COLO829 (cell line): ENCODE measurements around the gene OR6N2.

Experiments used
- DNase-seq: peaks from one replicate; pipeline ENCODE4 v3.0.0; 2012; ENCODE audit warnings: low spot score

Gene OR6N2

DNA sequence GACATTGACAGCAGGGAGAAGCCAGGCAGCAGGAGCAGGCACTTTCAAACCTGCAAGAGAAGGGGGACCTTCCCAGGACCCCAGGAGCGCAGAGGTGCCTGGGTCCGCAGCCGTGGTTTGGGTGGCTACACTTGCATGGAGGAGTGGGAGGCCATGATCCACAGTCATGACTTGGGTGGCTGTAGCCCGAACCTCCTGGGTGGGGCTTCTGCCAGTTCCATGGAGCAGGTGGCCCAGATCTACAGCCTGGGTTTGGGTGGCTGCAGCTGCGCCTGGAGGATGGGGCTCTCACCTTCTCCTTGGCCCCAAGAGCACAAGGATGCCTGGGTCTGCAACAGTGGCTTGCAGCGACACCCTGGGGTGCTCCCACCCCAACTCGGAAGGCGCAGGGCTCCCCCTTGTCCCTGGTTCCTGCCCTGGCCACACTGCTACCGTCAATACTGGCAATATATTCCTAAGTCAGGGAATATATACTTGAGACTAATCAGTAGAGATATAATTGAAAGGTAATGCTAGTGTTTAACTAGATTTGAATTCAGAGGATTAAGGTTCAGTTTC, 28.8 kb downstream of the OR6N2 start:
- no peak for DNase-seq

DNA sequence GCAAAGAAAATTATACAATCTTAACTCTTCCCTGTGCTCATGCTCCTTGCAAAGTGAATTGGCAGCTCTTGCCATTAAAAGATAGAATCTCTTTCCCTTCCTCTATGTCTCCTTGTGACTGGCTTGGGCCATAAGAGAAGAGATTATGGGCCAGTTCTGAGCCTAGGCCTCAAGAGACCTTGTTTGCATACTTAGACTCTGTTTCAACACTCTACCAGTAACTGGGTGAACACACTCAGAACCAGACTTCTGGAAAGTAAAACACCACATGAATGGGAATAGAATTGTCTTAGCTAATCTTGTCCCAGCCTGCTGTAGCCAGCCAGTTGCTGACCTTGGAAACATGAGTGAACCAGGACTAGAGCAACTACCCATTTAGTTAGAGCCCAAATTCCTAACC, 45.2 kb downstream of the OR6N2 start:
- DNase-seq, result no peak

DNA sequence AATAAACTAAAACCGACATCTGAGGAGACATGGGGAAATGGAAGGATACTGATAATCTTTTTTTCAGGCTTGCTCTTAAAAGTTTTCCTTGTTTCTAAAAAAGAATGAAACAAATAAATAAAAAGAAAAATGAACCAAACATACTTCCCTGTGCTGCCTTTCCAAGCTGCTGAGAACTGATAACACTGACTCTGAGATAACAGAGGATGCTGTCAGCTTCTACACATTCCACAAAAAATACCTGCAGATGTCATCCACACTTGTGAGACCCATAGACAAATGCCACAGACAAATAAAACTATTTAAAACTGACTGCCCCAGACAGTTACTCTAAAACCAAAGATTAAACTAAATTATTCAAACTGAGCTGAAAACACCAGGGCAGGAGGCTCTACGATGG, 48.5 kb downstream of the OR6N2 start:
- no peak for DNase-seq

DNA sequence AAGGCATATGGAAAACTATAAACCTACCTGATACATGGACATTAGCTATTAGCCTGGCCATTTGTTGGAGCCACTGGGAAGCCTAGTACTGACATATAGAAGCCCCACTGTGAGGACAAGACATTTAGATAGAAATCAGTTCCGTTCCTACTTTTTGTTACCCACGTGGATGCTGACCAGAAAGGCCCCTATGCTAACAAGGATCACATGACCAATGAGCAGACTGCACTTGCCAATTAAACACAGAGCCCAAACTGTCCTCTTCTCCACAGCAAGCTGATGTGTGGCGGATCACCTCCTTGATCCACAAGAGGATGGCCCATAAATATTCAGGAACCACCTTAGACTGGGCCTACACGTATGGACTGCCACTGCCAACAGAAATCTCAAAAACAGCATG, 49.3 kb downstream of the OR6N2 start:
- DNase-seq, result no peak

DNA sequence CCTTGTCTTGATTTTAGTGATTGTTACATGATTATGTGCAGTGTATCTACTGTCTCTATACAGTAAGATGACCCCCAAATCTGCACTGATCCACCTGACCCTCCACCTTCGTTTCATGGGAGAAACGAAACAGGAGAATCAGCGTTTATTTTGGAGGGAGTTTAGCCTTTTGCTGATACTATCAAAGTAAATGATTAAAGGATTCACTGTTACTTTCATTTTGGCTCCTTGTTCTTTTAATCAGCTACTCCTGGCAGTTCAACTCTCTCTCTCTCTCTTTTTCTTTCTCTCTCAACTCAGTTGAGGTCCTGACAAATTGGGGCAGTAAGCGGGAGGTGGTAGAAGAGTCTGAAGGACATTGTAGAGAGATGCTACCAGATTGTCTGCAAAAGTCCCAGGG, 50.6 kb downstream of the OR6N2 start:
- DNase-seq, result no peak

DNA sequence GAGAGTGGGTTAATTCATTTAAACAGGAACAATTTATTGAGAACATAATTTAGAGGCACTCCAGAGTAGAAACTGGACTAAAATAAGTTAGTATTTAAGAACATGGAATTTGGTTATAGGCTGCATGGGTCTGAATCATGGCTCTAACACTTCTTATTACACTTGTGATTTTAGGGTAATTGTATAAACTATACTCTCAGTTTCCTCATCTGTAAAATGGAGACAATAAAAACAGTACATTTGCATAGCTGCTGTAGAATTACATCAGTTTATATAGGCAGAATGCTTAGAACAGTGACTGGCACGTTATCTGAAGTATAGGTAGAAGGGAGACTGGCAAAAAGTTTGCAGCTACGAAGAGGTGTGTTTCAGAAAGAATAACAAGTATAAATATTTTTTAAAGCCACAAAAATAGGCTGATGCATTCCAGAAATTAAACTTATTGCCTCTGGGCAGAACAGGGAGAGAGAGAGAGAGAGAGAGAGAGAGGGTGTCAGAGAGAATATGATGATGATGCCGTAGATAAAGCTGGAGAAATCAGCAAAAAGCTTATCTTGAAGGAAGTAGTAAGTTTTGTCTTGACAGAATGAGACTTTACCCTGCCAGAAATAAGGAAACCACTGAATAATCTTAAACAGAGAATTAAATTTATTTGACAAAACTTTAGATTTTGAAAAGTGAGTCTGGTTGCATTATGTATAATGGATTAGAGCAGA, 52.3 kb downstream of the OR6N2 start:
- no peak for DNase-seq

DNA sequence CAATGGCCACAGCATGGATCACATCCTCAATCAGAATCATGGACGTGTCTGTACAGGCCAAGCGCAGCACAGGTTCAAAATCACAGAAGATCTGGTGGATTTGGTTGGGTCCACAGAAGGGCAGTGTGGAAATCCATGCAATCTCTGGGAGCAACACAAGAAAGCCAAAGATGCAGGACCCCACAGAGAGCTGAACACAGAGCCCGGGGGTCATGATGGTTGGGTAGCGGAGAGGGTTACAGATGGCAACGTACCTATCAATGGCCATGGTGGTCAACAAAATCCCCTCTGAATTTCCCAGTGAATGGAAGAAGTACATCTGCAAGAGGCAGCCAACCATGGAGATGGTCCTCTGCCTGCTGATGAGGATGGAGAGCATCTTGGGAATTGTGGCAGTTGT, 56.6 kb downstream of the OR6N2 start:
- no peak for DNase-seq
